GM10266 (cell line): ENCODE data around the gene RBMS1.

ENCODE experiments used
- DNase-seq: peaks from one replicate; pipeline ENCODE4 v3.0.0; 2012; ENCODE audit errors: extremely low spot score
- TF ChIP-seq, protein P1 (sequence below): IDR thresholded peaks from 2 replicates; pipeline ENCODE4 v1.5.1; 2012; ENCODE audit warnings: mild to moderate bottlenecking, low read depth; ENCODE audit not compliant: control insufficient read depth, insufficient read depth; ENCODE audit errors: missing control alignments

RBMS1 gene

DNA sequence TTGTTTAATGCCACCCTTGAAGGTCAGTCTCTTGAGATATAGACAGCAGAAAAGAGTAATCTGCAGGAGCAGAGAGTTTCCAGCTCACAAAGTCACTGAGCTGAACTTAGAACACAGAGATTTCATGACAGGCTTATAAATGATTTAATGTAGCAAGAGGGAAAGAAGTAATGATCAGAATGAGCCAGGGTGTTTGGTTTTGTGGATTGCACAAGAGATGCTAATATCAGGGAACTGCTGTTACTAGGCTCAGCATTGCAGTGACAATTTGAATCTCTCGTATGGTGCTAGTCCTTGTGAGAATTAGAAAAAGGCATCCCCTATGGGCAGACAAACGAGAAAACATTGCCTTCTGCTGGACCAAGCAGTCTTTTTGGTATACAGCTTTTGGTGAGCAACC lies 231.9 kb downstream of the RBMS1 start:
- TF ChIP-seq, protein P1, sequence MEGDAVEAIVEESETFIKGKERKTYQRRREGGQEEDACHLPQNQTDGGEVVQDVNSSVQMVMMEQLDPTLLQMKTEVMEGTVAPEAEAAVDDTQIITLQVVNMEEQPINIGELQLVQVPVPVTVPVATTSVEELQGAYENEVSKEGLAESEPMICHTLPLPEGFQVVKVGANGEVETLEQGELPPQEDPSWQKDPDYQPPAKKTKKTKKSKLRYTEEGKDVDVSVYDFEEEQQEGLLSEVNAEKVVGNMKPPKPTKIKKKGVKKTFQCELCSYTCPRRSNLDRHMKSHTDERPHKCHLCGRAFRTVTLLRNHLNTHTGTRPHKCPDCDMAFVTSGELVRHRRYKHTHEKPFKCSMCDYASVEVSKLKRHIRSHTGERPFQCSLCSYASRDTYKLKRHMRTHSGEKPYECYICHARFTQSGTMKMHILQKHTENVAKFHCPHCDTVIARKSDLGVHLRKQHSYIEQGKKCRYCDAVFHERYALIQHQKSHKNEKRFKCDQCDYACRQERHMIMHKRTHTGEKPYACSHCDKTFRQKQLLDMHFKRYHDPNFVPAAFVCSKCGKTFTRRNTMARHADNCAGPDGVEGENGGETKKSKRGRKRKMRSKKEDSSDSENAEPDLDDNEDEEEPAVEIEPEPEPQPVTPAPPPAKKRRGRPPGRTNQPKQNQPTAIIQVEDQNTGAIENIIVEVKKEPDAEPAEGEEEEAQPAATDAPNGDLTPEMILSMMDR, result no peak
- DNase-seq, result no peak

DNA sequence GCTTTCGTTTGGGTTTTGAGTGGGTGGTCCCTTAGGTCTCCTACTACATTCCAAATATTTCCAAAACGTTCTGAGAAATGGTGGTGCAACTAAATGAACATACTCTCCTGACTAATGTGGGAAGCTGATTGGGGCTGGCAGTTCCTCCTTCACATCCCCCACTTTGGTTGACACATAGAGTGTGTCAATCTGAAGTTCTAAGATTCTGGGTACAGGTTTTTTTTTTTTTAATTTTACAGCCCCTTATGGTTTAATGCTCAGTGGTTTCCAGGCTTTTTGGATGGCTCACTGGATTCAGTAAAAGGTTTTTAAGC lies 235.2 kb downstream of the RBMS1 start:
- TF ChIP-seq, protein P1, result no peak
- DNase-seq, result no peak

DNA sequence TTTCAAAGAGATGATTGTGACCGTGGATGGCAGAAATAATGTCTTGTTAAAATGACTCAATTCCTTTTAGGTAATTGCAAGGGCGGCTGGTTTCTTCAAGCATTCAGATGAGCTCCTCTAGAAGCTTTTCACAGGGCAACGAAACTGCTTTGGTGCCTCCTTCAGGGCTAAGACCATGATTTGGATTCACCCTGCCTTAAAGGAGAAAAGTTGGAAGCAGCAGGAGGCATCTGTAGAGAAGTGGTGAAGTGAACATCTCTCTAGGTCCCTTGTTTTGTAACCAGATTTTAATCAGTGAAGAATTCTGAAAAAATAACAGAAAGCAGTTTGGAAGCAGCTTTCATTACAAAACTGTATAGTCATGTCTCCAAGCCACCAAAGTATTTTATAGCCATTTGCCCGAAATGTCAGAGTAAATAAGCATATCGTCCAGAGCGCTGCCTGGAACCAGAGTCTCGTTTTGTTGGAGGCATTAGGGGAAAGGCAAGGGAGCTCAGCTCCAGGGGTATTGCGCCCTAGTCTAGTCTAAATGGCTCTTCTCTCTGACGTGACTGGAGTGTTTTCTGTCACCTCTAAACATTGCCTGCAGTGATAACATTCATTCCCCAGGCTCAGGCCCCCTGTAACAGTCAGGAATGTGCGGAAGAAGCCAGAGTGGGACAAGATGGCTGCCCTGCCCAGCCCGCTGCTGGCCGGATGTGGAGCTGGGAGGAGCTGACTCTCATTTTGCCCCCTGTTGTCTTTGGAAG lies 235.7 kb downstream of the RBMS1 start:
- TF ChIP-seq, protein P1, result no peak
- no peak for DNase-seq

DNA sequence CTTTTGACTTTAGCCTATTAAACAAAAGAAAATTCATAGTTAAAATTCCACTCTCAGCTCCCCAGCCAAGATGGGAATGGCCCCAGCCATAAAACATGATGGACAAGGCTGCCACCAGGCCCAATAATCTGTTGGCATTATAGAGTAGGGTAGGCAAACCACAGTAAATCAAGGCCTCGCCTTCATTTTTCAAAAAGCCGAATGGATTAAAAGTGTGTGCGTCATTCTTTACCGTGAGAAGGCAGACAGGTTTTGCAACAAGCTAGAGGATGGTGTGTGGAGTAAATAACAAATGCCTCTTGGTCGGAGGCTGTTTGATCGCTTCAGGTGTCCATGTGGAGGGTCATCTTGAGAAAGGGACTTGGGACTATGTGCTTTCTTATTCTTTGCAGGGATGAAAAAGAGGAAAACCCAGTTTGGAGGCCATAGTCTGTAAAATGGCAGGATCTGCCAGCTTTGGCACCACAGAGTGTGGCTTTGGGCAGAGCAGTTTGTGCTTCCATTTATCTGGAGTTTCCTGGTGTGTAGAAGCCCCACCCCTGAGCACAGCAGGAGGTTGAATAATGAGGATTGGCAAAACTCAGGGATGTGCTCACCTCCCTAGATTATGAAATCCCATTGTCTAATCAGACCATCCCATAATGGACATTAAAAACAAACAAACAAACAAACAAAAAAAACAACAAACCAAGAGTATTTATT lies 236.4 kb downstream of the RBMS1 start:
- no peak for DNase-seq
- TF ChIP-seq, protein P1, result no peak

DNA sequence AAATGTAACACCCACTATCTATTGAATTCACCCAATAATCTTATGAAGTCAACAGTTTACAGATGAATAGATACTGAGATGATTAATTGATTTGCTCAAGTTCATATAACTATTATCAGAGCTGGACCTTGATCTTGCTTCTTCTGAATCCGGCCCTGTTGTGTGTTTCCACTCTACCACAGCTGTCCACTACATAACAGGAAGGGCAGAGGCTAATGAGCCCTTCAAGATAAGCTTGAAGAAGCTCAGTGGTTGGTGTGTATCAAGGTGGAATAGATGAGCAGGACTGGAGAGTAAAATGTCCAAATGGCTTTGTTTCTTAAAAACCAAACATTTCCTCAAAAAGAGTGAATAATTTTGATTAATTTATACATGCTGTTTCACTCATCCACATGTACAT lies 237.1 kb downstream of the RBMS1 start:
- TF ChIP-seq, protein P1, result no peak
- no peak for DNase-seq

DNA sequence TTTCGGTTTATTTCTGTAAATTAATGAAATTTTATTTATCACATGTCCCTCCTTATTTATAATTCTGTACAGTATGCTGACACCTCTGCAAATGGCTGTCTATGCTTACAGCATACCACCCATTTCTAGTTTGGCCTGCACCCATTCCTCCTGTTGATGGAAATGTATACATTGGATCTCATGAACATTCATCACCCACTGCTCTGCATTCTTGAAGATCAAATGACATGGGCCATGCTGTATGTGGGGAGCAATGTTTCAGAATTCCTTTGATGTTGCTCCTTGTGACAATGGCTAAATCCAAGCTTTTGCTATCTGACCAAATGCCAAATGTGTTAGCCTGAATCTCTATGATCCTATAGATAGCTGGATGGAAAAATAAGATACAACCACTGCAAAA lies 238.2 kb downstream of the RBMS1 start:
- DNase-seq, result no peak
- TF ChIP-seq, protein P1, result no peak

DNA sequence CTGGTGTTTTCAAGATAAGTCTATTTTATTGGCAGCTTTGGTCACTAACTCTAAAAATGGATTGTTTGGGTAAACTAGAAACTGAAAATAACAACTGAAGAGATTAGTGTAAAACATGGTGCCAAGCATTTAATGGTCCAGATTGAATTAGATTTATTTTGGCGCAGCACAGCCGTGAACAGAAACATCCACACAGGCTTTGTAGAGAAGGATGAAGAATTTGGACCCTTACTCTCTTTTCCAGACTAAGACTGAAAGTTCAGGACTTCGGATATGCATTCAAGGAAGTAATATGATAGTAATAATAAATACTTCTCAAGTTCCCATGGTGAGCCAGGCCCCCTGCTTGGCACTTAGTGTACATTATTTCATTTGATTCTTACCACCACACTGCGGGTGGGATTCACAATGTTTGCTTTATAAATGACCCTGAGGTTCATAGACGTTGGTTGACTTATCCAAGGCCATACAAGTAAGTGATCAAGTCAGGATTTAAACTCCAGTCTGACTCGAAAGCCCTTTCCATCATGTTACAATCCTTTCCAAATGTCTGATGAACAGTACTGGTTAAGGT lies 239.3 kb downstream of the RBMS1 start:
- TF ChIP-seq, protein P1, result no peak

More for the DNA sequence above, 239.3 kb downstream of the RBMS1 start:
- DNase-seq, result no peak
